HPDE6-E6E7 (cell line): ENCODE measurements around the gene ARHGAP11A.
A peak's percentile ranks its signal among the peaks of the same experiment; 100 is the strongest.

Experiments used
- DNase-seq: peaks from one replicate; pipeline ENCODE4 v3.0.0; 2011; ENCODE audit warnings: missing footprints; ENCODE audit errors: extremely low spot score

Gene ARHGAP11A

GRCh38 chr15:32652178-32652577 is 36.9 kb downstream of the ARHGAP11A start:
- DNase-seq: no peak

- no peak for DNase-seq
These were observed 40.8 kb downstream of the ARHGAP11A start for GRCh38 chr15:32656091-32656490.

GRCh38 chr15:32656496-32656895 is 41.2 kb downstream of the ARHGAP11A start:
- no peak for DNase-seq

- DNase-seq: peak; percentile 65
These were observed 42.0 kb downstream of the ARHGAP11A start for GRCh38 chr15:32657198-32657883.

GRCh38 chr15:32657941-32658340 is 42.6 kb downstream of the ARHGAP11A start:
- DNase-seq: no peak

- DNase-seq: peak; percentile 92
These were observed 44.2 kb downstream of the ARHGAP11A start for GRCh38 chr15:32659340-32660155.

- no peak for DNase-seq
These were observed 48.4 kb downstream of the ARHGAP11A start for GRCh38 chr15:32663671-32664070.

GRCh38 chr15:32664796-32665195 is 49.5 kb downstream of the ARHGAP11A start:
- no peak for DNase-seq

- DNase-seq: no peak
These were observed 52.0 kb downstream of the ARHGAP11A start for GRCh38 chr15:32667321-32667720.

GRCh38 chr15:32668942-32669341 is 53.6 kb downstream of the ARHGAP11A start:
- no peak for DNase-seq

GRCh38 chr15:32669896-32670611 is 54.8 kb downstream of the ARHGAP11A start:
- no peak for DNase-seq

GRCh38 chr15:32670623-32671022 is 55.3 kb downstream of the ARHGAP11A start:
- no peak for DNase-seq

GRCh38 chr15:32671339-32672325 is 56.3 kb downstream of the ARHGAP11A start:
- DNase-seq: no peak

GRCh38 chr15:32674681-32675080 is 59.4 kb downstream of the ARHGAP11A start:
- DNase-seq: no peak

GRCh38 chr15:32675466-32675865 is 60.2 kb downstream of the ARHGAP11A start:
- no peak for DNase-seq

- DNase-seq: no peak
These were observed 60.9 kb downstream of the ARHGAP11A start for GRCh38 chr15:32676169-32676568.

GRCh38 chr15:32677238-32677750 is 62.0 kb downstream of the ARHGAP11A start:
- DNase-seq: no peak

GRCh38 chr15:32679298-32679690 is 64.0 kb downstream of the ARHGAP11A start:
- no peak for DNase-seq

GRCh38 chr15:32682569-32682968 is 67.3 kb downstream of the ARHGAP11A start:
- peak; percentile 53 for DNase-seq

- no peak for DNase-seq
These were observed 67.8 kb downstream of the ARHGAP11A start for GRCh38 chr15:32682977-32683630.
